Tibial nerve (tissue), 3 donors: Measurements from ENCODE around the gene PELI2.

Experiments
- POLR2A ChIP-seq, 2 donors: fragments of 450-650 bp; IDR thresholded peaks; one replicate each; pipeline ENCODE4 v1.6.1; 2017; ENCODE audit warnings: antibody characterized with exemption in 2 of 2, mild to moderate bottlenecking in 2 of 2, moderate library complexity in 2 of 2
- TF ChIP-seq, protein P1 (sequence below), 5 experiments: fragments of 200-600 bp in 3 of 5; fragments of 450-650 bp in 2 of 5; sonication (generic) in 3 of 5; IDR thresholded peaks; one replicate each; pipeline ENCODE4 v1.5.1; 2016 to 2019; ENCODE audit warnings: antibody characterized with exemption in 5 of 5, mild to moderate bottlenecking in 3 of 5, moderate library complexity in 2 of 5

DNA sequence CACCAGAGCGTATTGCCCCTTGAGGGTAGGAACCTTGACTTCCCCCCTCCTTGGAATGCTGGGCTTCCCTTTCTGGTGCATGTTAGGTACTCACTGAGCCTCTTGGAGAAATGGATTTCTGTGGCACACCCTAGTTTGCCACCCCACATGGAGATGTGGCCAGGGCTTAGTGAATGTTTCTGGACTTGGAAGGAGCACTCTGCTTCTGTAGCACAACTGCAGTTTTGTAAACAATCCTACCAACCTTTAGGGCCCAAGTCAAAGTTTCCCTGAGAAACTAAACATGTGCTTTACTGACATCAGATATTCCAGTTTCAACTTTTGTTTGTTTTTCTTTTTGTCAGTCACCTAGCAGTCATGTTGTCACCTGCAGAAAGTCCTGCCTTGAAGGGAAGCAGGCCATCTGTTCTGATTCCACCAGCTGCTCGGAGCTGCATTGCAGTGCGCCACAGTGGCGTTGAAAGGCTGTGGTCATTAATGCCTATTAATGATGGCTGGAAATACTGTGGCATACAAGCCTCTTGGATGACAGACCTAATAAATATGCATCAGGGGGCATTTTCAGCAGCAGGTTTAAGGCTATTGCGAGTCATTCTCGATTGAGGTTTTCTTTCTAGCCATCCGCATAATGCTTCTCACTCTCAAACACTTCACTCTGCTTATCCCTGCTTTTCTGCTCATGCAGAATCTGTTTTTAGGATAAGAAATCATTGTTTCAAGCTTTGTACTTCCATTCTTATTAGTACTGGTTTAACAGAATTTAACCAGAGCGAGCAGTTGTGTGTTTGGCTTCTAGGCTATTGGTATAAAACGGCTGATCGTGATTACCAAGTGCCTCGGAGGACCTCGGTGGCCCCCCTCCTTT is 7.8 kb downstream of the PELI2 start:
- TF ChIP-seq, protein P1, sequence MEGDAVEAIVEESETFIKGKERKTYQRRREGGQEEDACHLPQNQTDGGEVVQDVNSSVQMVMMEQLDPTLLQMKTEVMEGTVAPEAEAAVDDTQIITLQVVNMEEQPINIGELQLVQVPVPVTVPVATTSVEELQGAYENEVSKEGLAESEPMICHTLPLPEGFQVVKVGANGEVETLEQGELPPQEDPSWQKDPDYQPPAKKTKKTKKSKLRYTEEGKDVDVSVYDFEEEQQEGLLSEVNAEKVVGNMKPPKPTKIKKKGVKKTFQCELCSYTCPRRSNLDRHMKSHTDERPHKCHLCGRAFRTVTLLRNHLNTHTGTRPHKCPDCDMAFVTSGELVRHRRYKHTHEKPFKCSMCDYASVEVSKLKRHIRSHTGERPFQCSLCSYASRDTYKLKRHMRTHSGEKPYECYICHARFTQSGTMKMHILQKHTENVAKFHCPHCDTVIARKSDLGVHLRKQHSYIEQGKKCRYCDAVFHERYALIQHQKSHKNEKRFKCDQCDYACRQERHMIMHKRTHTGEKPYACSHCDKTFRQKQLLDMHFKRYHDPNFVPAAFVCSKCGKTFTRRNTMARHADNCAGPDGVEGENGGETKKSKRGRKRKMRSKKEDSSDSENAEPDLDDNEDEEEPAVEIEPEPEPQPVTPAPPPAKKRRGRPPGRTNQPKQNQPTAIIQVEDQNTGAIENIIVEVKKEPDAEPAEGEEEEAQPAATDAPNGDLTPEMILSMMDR (IDR thresholded peaks at IDR 0.05): no peak
- no peak for TF ChIP-seq POLR2A (IDR thresholded peaks at IDR 0.05)
